ENCODE data around the gene DZIP1L.

- TF ChIP-seq POLR2A (IDR thresholded peaks at IDR 0.05) (no peak), CTCF (IDR thresholded peaks at IDR 0.05) (no peak)
Measured at GRCh38 chr3:138049157-138049919, 66.1 kb downstream of the DZIP1L start.
